Stimulated activated CD4-positive, alpha-beta T cell treated with anti-CD3 and anti-CD28 coated beads, Interleukin-15, amount 100 ng/mL, for 24 hours (primary cell): ENCODE results near the gene EYA4.
"Not testable (repeated sequence)": the region's sequence is repeated elsewhere in the genome, so short reads cannot be mapped to it uniquely, and the experiment has no call there.

ENCODE experiments used
- DNase-seq: peaks from one replicate; pipeline ENCODE4 v3.0.0-alpha.2; 2020

Gene EYA4

GRCh38 chr6:133358574-133359150 is 117.5 kb downstream of the EYA4 start:
- no peak for DNase-seq

- DNase-seq, result no peak
These were observed 118.1 kb downstream of the EYA4 start for GRCh38 chr6:133359256-133359655.

- DNase-seq, result no peak
These were observed 118.6 kb downstream of the EYA4 start for GRCh38 chr6:133359760-133360159.

GRCh38 chr6:133360194-133360593 is 119.0 kb downstream of the EYA4 start:
- DNase-seq, result no peak

GRCh38 chr6:133362813-133363212 is 121.7 kb downstream of the EYA4 start:
- DNase-seq, result no peak

- no peak for DNase-seq
These were observed 127.5 kb downstream of the EYA4 start for GRCh38 chr6:133368664-133369063.

- no peak for DNase-seq
These were observed 128.7 kb downstream of the EYA4 start for GRCh38 chr6:133369773-133370272.

- no peak for DNase-seq
These were observed 135.6 kb downstream of the EYA4 start for GRCh38 chr6:133376743-133377142.

- DNase-seq, result no peak
These were observed 136.1 kb downstream of the EYA4 start for GRCh38 chr6:133377219-133377618.

- no peak for DNase-seq
These were observed 138.9 kb downstream of the EYA4 start for GRCh38 chr6:133380047-133380446.

GRCh38 chr6:133380723-133381122 is 139.6 kb downstream of the EYA4 start:
- no peak for DNase-seq

- DNase-seq, result no peak
These were observed 147.6 kb downstream of the EYA4 start for GRCh38 chr6:133388731-133389130.

- no peak for DNase-seq
These were observed 149.0 kb downstream of the EYA4 start for GRCh38 chr6:133390168-133390567.

- no peak for DNase-seq
These were observed 150.9 kb downstream of the EYA4 start for GRCh38 chr6:133392015-133392414.

- no peak for DNase-seq
These were observed 151.5 kb downstream of the EYA4 start for GRCh38 chr6:133392641-133393040.

GRCh38 chr6:133393891-133394290 is 152.7 kb downstream of the EYA4 start:
- DNase-seq, result no peak

- DNase-seq, result no peak
These were observed 153.5 kb downstream of the EYA4 start for GRCh38 chr6:133394630-133395029.

- DNase-seq, result no peak
These were observed 155.3 kb downstream of the EYA4 start for GRCh38 chr6:133396233-133396983.

- DNase-seq, result no peak
These were observed 155.8 kb downstream of the EYA4 start for GRCh38 chr6:133396984-133397348.

GRCh38 chr6:133397601-133398000 is 156.4 kb downstream of the EYA4 start:
- not testable (repeated sequence) for DNase-seq

- DNase-seq, result no peak
These were observed 158.3 kb downstream of the EYA4 start for GRCh38 chr6:133399426-133399825.

GRCh38 chr6:133404151-133404550 is 163.0 kb downstream of the EYA4 start:
- DNase-seq, result no peak

GRCh38 chr6:133404728-133405127 is 163.6 kb downstream of the EYA4 start:
- DNase-seq, result no peak

- no peak for DNase-seq
These were observed 166.4 kb downstream of the EYA4 start for GRCh38 chr6:133407320-133408100.
